D721Med (cell line): ENCODE data around the gene LY6G5B.
A peak's percentile ranks its signal among the peaks of the same experiment; 100 is the strongest.

Experiments used
- DNase-seq: peaks from one replicate; pipeline ENCODE4 v3.0.0; 2011; ENCODE audit warnings: low spot score; ENCODE audit not compliant: insufficient read length
- FAIRE-seq: peaks from 2 replicates; lab custom pipeline; 2011; peaks lifted over from hg19 to GRCh38; lab: Jason Lieb, UNC
- TF ChIP-seq, protein P1 (sequence below): IDR thresholded peaks from 2 replicates; pipeline ENCODE4 v1.5.1; 2012; ENCODE audit warnings: mild to moderate bottlenecking, control low read depth; ENCODE audit not compliant: insufficient read depth; ENCODE audit errors: missing control alignments

The LY6G5B gene

DNA sequence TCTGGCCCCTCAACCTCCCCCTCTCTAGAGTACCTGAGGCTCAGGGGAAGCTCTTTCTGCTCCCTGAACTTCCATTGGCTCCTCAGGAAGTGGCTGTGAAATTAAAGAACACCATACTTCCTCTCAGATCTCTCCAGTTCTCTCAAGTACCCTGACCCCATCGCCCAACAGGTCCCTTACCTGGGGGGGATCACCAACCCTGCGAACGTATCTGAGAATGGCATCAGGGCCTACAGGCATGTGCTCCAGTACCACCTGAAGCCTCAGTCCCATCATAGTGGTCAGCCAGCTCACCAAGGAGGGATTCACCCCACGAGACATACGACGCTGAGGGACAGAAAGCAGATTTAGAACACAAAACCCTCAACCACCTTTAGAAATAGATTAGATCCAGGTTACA, 29.2 kb upstream of the LY6G5B start:
- FAIRE-seq, result no peak
- DNase-seq, result no peak
- TF ChIP-seq, protein P1, sequence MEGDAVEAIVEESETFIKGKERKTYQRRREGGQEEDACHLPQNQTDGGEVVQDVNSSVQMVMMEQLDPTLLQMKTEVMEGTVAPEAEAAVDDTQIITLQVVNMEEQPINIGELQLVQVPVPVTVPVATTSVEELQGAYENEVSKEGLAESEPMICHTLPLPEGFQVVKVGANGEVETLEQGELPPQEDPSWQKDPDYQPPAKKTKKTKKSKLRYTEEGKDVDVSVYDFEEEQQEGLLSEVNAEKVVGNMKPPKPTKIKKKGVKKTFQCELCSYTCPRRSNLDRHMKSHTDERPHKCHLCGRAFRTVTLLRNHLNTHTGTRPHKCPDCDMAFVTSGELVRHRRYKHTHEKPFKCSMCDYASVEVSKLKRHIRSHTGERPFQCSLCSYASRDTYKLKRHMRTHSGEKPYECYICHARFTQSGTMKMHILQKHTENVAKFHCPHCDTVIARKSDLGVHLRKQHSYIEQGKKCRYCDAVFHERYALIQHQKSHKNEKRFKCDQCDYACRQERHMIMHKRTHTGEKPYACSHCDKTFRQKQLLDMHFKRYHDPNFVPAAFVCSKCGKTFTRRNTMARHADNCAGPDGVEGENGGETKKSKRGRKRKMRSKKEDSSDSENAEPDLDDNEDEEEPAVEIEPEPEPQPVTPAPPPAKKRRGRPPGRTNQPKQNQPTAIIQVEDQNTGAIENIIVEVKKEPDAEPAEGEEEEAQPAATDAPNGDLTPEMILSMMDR, result no peak

DNA sequence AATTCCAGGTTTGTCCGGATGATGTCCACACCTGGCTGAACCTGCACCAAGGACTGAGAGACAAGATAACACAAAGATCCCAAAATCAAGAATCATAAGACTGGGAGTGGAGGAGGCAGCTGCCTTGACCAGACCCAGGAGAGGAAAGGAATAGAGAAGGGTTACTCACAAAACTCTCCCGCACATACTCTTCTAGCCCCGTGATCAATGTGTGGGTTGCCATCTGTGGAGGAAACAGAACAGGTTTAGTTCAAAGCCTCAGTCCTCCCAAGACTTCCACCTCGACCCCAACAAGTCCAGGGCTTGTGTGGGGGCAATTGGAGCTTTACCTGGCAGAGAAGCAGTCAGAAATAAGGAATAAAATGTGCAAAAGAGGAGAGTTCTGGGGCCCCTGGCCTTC, 28.4 kb upstream of the LY6G5B start:
- no peak for FAIRE-seq
- TF ChIP-seq, protein P1, result no peak
- no peak for DNase-seq

DNA sequence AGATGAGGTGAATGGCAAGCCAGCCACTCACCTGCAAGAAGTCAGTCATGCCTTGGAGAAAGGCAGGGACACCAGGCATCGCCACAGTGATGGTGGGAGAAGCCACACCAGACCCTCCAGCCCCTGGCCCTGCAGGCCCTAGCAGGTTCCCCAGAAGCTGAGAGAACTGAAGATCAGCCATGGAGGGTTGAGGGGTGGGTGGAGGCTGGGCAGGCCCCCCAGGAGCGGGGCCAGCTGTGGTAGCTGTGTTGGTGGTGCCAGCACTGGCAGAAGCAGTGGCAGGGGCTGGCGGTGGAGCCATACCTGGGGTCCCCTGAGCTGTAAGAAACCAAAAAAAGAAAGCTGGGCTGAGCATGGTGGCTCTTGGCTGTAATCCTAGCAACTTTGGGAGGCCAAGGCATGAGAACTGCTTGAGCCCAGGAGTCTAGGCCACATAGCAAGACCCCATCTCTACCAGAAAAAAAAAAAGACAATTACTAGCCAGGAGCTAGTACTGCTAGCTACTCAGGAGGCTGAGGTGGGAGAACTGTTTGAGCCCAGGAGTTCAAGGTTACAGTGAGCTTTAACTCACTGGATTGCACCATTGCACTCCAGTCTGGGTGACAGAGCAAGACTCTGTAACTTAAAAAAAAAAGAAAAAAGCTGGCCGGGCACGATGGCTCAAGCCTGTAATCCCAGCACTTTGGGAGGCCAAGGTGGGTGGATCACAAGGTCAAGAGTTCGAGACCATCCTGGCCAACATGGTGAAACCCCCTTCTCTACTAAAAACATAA, 26.8 kb upstream of the LY6G5B start:
- TF ChIP-seq, protein P1, result no peak
- FAIRE-seq (no peak), DNase-seq (no peak)

DNA sequence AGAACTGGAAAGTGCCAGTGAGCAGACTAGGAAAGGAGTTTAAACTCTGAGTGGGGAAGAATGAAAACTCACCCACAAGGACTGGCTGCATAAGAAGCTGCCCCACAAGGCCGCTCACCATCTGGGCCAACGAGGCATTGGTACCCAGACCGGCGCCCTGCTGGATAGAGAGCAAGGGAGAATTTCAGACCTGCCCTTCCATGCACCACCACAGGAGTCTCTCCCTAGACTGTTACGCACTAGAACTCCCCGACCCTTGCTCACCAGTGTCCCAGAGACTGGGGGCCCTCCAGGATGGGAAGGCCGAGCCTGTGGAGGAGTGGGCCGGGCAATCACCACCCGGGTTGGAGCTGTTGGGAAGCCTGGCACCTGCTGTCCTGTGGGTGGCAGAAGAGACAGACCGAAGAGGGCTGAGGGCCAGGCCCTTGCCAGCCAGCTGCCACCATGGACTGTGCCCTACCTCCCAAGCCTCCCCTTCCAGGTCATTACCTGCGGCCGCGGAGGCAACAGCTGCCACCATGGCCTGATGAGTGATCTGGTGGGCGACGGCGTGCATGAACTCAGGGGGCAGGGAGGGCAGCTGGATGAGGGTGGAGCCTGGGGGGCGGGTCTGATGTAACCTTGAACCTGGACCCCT, 25.8 kb upstream of the LY6G5B start:
- TF ChIP-seq, protein P1, result no peak
- FAIRE-seq (no peak), DNase-seq (no peak)

DNA sequence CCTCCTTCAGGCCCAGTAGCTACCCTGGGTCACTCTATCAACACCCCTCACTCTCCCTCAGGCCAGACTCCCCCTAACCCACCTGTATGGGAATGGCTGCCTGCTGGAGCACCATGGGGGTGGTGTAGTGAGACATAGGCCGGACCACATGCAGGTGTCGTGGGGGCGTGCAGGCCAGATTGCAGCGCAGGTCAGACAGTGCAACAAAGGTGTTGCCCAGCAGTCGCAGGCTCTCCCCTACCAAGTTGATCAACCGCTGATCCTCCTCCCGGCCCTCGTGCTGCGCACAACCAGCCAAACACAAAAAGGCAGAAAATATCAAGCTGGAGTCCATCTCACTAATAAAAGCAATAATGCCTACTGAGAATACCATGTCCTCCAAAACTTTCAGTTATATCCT, 24.5 kb upstream of the LY6G5B start:
- TF ChIP-seq, protein P1, result no peak
- no peak for FAIRE-seq
- DNase-seq, result no peak

DNA sequence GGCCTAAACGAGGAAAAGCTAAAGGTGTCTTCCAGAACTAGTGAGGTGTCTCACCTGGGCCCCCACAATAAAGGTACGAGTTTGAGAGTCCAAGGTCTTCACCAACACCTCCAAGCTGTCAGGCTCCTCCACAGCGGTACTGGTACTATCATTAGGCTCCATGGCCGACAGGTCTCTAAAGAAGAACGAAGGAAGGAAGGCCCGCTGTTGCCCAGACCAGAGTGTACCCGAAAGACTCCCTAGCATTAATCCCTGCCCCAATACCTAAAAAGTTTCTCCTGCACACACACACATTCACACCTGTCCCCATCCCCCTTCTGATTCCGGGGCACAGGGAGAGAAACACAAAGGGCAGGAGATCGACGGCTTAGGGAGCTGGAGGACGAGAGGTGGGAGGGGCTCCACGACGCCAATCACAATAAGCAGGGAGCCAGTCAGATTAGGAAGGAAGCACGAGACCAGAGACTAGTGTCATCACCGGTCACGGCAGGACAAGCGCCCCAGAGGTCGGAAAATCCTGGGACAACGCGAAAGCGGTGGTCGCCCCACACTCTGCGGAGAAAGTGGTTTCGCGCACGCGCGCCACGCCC, 18.1 kb upstream of the LY6G5B start:
- FAIRE-seq, result no peak
- DNase-seq, result peak; percentile 67
- TF ChIP-seq, protein P1, result no peak
